HepG2 (cell line): ENCODE results near the gene CSNK1D. TPM values are rescaled to one million over a fixed set of nuclear protein-coding genes. Genes with fewer than 3 reads are reported as not detected.
A peak's percentile ranks its signal among the peaks of the same experiment; 100 is the strongest.

Source experiments
- ATAC-seq: fragments of 200-7000 bp; cut with Tn5 transposase; 3 replicates; pipeline ENCODE4 v1.9.1; 2020; ENCODE audit warnings: mild to moderate bottlenecking, moderate library complexity
- BruUV-seq: library from RNA; stranded (reverse); fragments of 400-500 nt; replicated peaks from 2 replicates; lab custom pipeline; 2021; lab: Mats Ljungman, UMichigan
- CTCF ChIA-PET: fragments of 300-600 bp; formaldehyde crosslinking; extraction: SDS; loops from one replicate; lab custom pipeline; 2021; ENCODE audit warnings: low total read pairs, inconsistent platforms, low intra/inter-chr PET ratio; lab: Yijun Ruan, JAX
- POLR2A ChIA-PET: fragments of 350-600 bp; sonication (Branson Sonifier 250); formaldehyde crosslinking; loops from one replicate; lab custom pipeline; 2020; ENCODE audit warnings: antibody characterized with exemption, inconsistent platforms; lab: Yijun Ruan, JAX
- DNase-seq: peaks from one replicate; pipeline ENCODE4 v3.0.0-alpha.2; 2015; ENCODE audit warnings: low spot score
- FAIRE-seq: peaks from 3 replicates; lab custom pipeline; 2011; peaks lifted over from hg19 to GRCh38; lab: Jason Lieb, UNC
- H2AFZ ChIP-seq: one replicate; pipeline ENCODE4 v1.6.1; 2011; ENCODE audit warnings: low read length, inconsistent platforms
- H3K27ac ChIP-seq: fragments of 300-600 bp; 3 replicates; pipeline ENCODE4 v1.8.0; 2011; ENCODE audit warnings: mixed run types, mild to moderate bottlenecking, mixed read lengths, low read length, inconsistent platforms; ENCODE audit not compliant: insufficient read depth; ENCODE audit errors: extremely low read length
- H3K27me3 ChIP-seq, 2 experiments: fragments of 200-600 bp in 1 of 2; 2 replicates in 1 of 2; 3 replicates in 1 of 2; pipeline versions ENCODE4 v1.6.0 to v1.8.0; 2011; ENCODE audit warnings: low read length in 2 of 2, mild to moderate bottlenecking in 2 of 2, moderate library complexity in 2 of 2, inconsistent platforms in 1 of 2; ENCODE audit not compliant: insufficient read depth in 2 of 2, control insufficient read depth in 1 of 2
- H3K36me3 ChIP-seq, 2 experiments: fragments of 200-600 bp in 1 of 2; replicated peaks in 1 of 2; 2 replicates in 1 of 2; 3 replicates in 1 of 2; pipeline versions ENCODE4 v1.5.1 to v1.8.0; 2011; ENCODE audit warnings: low read length in 2 of 2, inconsistent platforms in 1 of 2; ENCODE audit not compliant: insufficient read depth in 2 of 2, control insufficient read depth in 1 of 2
- H3K4me1 ChIP-seq: 2 replicates; pipeline ENCODE4 v1.5.1; 2012; ENCODE audit warnings: low read length, inconsistent platforms; ENCODE audit not compliant: insufficient read depth
- H3K4me2 ChIP-seq: 2 replicates; pipeline ENCODE4 v1.6.0; 2011; ENCODE audit warnings: low read depth, low read length, inconsistent platforms
- H3K4me3 ChIP-seq, 3 experiments: fragments of 200-600 bp in 1 of 3; sonication (generic), shearing (Covaris generic) in 1 of 3; replicated peaks in 1 of 3; 2 replicates each; pipeline ENCODE4 v1.5.1; 2011 to 2016; ENCODE audit warnings: low read length in 3 of 3, inconsistent platforms in 2 of 3, low read depth in 2 of 3, mild to moderate bottlenecking in 2 of 3, control low read depth in 1 of 3, mixed read lengths in 1 of 3; ENCODE audit not compliant: insufficient read depth in 1 of 3
- H3K79me2 ChIP-seq: one replicate; pipeline ENCODE4 v1.6.1; 2011; ENCODE audit warnings: low read length, inconsistent platforms; ENCODE audit not compliant: insufficient read depth
- H3K9ac ChIP-seq: 2 replicates; pipeline ENCODE4 v1.6.0; 2011; ENCODE audit warnings: mild to moderate bottlenecking, low read depth, low read length, inconsistent platforms; ENCODE audit not compliant: insufficient read depth
- H3K9me3 ChIP-seq: 2 replicates; pipeline ENCODE4 v1.5.1; 2012; ENCODE audit warnings: mild to moderate bottlenecking, low read length
- H4K20me1 ChIP-seq: 2 replicates; pipeline ENCODE4 v1.6.0; 2011; ENCODE audit warnings: inconsistent platforms, mild to moderate bottlenecking, low read length, moderate library complexity; ENCODE audit not compliant: insufficient read depth
- FUBP1 ChIP-seq: sonication (generic); formaldehyde crosslinking; IDR thresholded peaks from 2 replicates; pipeline ENCODE4 v1.5.1; 2020; ENCODE audit warnings: missing genetic modification reagents, mild to moderate bottlenecking, borderline replicate concordance
- HMGXB4 ChIP-seq, 2 experiments: sonication (generic) in 1 of 2; formaldehyde crosslinking in 1 of 2; IDR thresholded peaks; 2 replicates each; pipeline versions ENCODE4 v1.4.0 to v1.6.1; 2018 to 2020; ENCODE audit warnings: missing genetic modification reagents in 2 of 2, borderline replicate concordance in 1 of 2, low read depth in 1 of 2, mild to moderate bottlenecking in 1 of 2, missing biosample characterization in 1 of 2
- HNF4G ChIP-seq, 2 experiments: sonication (generic) in 1 of 2; formaldehyde crosslinking in 1 of 2; IDR thresholded peaks; 2 replicates each; pipeline versions ENCODE4 v1.4.0 to v1.6.1; 2011 to 2020; ENCODE audit warnings: borderline replicate concordance in 2 of 2, low read depth in 2 of 2, mild to moderate bottlenecking in 2 of 2, low read length in 1 of 2, missing genetic modification reagents in 1 of 2, moderate library complexity in 1 of 2
- IRX3 ChIP-seq: sonication (generic); formaldehyde crosslinking; IDR thresholded peaks from 2 replicates; pipeline ENCODE4 v1.8.1; 2023; ENCODE audit warnings: mild to moderate bottlenecking, low read depth, missing genetic modification reagents, borderline replicate concordance
- ZFY ChIP-seq: sonication (generic); formaldehyde crosslinking; IDR thresholded peaks from 2 replicates; pipeline ENCODE4 v1.4.0; 2020; ENCODE audit warnings: missing genetic modification reagents
- ZNF780A ChIP-seq: sonication (generic); formaldehyde crosslinking; IDR thresholded peaks from 2 replicates; pipeline ENCODE4 v1.8.0; 2022; ENCODE audit warnings: mild to moderate bottlenecking, missing genetic modification reagents, moderate library complexity
- WGBS: methylation state at CpG from one replicate; pipeline ENCODE4 v1.1.6; 2017; ENCODE audit warnings: low lambda C conversion rate; 5-methylcytosine and 5-hydroxymethylcytosine counted together
- in situ Hi-C: cut with HindIII; loops from 2 replicates; pipeline ENCODE4 v1.10.0; 2017; ENCODE audit warnings: low pct_unique_long_range_greater_than_20kb; ENCODE audit not compliant: extremely low pct_ligation_motif_present
- intact Hi-C: fragments of 100-400 bp; cut with micrococcal nuclease; formaldehyde crosslinking; loops from one replicate; pipeline ENCODE4 v1.10.0; 2022; ENCODE audit not compliant: unreplicated experiment
- polyA plus RNA-seq, 8 experiments: library from polyadenylated mRNA; depleted of rRNA in 3 of 8; stranded (reverse) in 7 of 8; unstranded in 1 of 8; fragments of >200 nt; fragmentation: Illumina TruSeq in 4 of 8; extraction: Trizol in 4 of 8; gene quantifications; 2 replicates each; pipeline versions ENCODE4 v1.2.1 to v1.2.3, GENCODE V29; 2011 to 2016; ENCODE audit warnings: low read depth in 4 of 8, missing spikeins in 1 of 8, mixed read lengths in 1 of 8; ENCODE audit not compliant: insufficient read depth in 1 of 8
- total RNA-seq, 5 experiments: library from RNA; depleted of rRNA; stranded (reverse); fragments of >200 nt; fragmentation: Illumina TruSeq; extraction: Trizol; gene quantifications; 2 replicates each; pipeline ENCODE4 v1.2.3, GENCODE V29; 2016; ENCODE audit warnings: low read depth in 1 of 5
- TF ChIP-seq, protein P1 (sequence below): IDR thresholded peaks from 2 replicates; pipeline ENCODE4 v1.6.1; 2018; ENCODE audit warnings: missing genetic modification reagents, mild to moderate bottlenecking, missing compliant biosample characterization

The CSNK1D gene
- total and polyA plus RNA-seq, 2 of the 13 experiments (the other 11 are each of a cell fraction or from before 2014, with no cell fraction given) = 31.5 to 128 TPM

DNA sequence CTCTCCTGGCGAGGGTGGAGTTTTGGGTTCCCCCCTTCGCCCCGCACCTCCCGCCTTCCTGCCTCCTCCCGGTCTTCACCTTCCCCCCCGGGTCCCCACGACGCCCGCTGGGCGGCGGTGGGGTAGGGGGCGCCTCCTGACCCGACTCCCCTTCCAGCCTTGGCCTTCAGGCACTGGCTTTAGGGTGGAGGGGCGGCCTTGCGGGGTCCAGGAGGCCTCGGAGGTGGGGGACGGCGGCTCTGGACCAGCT, 42.3 kb downstream of the CSNK1D start (continued):
- TF ChIP-seq HMGXB4 (CRISPR knock-in tag; IDR thresholded peaks at IDR 0.05; ENCODE audit: borderline replicate concordance in 1 of 2, low read depth in 1 of 2) = 0 out of 4 replicates have a peak, but pooled peaks of 1 of the 2 experiments have one; percentile 12
- peak; percentile 61; the same call in 1 of the 2 replicates for TF ChIP-seq IRX3 (CRISPR knock-in tag)
- peak; percentile 8; the same call in 1 of the 2 replicates for TF ChIP-seq FUBP1 (CRISPR knock-in tag)

GRCh38 chr17:82230609-82231311, 42.7 kb downstream of the CSNK1D start:
- Histone ChIP-seq H3K4me1 (peaks cover 75% of the 10 kb centered on the region), H3K4me2 (peak overlapping the region; percentile 87), H3K27me3 (no peaks in the 10 kb centered on the region; a peak in 1 of 5 replicates), H3K79me2 (peaks cover 64% of the 10 kb centered on the region), H3K4me3 (peak overlapping the region; percentile 76 to 99 (median 97)), H3K36me3 (peaks cover 13 to 18% of the 10 kb centered on the region in 2 experiments; a peak in 3 of 5 replicates), H2AFZ (no peak overlapping the region), H3K27ac (peak overlapping the region; percentile 84), H3K9me3 (no peaks in the 10 kb centered on the region), H3K9ac (peak overlapping the region; percentile 91), H4K20me1 (peaks cover 62% of the 10 kb centered on the region)
- ChIA-PET CTCF (interaction anchor here (1.9 kb wide), 1 partner anchor 26 kb away, joined by 6 read pairs; no protein-coding TSS in a partner anchor), POLR2A (interaction anchor here (1.0 to 5.0 kb wide), 18 partner anchors 11 to 193 kb away, joined by 3 to 117 read pairs (median 5); partner anchors contain the start of genes CCDC57, CD7, CSNK1D and DCXR)
- intact Hi-C loops = loop anchor here (2.0 to 10.0 kb wide), 2 partner anchors 14 to 126 kb away; no protein-coding TSS in a partner anchor
- BruUV-seq = TSS peak; percentile 67
- peak; percentile 51 for FAIRE-seq
- 1% methylated on average over 11 of the region's 76 CpGs for WGBS
- ATAC-seq = peak; percentile 53
- in situ Hi-C loops = no loop called here
- peak; percentile 87 for DNase-seq
- TF ChIP-seq, protein P1, sequence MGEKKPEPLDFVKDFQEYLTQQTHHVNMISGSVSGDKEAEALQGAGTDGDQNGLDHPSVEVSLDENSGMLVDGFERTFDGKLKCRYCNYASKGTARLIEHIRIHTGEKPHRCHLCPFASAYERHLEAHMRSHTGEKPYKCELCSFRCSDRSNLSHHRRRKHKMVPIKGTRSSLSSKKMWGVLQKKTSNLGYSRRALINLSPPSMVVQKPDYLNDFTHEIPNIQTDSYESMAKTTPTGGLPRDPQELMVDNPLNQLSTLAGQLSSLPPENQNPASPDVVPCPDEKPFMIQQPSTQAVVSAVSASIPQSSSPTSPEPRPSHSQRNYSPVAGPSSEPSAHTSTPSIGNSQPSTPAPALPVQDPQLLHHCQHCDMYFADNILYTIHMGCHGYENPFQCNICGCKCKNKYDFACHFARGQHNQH (CRISPR knock-in tag) = peak; percentile 94
- TF ChIP-seq HNF4G (IDR thresholded peaks at IDR 0.05; ENCODE audit: borderline replicate concordance, low read depth, low read length) (peak; percentile 86), HNF4G (CRISPR knock-in tag; IDR thresholded peaks at IDR 0.05; ENCODE audit: borderline replicate concordance, low read depth) (peak; percentile 91), ZFY (peak; percentile 80), ZNF780A (CRISPR knock-in tag) (peak; percentile 90; the same call in 1 of the 2 replicates)
